Ovary (tissue), 3 donors: ENCODE results near the gene DRC1.

Source experiments
- EP300 ChIP-seq: sonication (generic); formaldehyde crosslinking; IDR thresholded peaks from one replicate; pipeline ENCODE4 v1.6.1; 2017; ENCODE audit warnings: antibody characterized with exemption
- POLR2A ChIP-seq: fragments of 450-650 bp; IDR thresholded peaks from one replicate; pipeline ENCODE4 v1.6.1; 2017; ENCODE audit warnings: antibody characterized with exemption, mild to moderate bottlenecking, moderate library complexity
- TF ChIP-seq, protein P1 (sequence below), 3 donors: fragments of 450-650 bp in 2 of 3; fragments of 200-600 bp in 1 of 3; IDR thresholded peaks; one replicate each; pipeline versions ENCODE4 v1.5.1 to v1.8.0; 2016 to 2022; ENCODE audit warnings: antibody characterized with exemption in 3 of 3, mild to moderate bottlenecking in 1 of 3
- donor health status: DM: no; HTN: no; CAD: no.

DNA sequence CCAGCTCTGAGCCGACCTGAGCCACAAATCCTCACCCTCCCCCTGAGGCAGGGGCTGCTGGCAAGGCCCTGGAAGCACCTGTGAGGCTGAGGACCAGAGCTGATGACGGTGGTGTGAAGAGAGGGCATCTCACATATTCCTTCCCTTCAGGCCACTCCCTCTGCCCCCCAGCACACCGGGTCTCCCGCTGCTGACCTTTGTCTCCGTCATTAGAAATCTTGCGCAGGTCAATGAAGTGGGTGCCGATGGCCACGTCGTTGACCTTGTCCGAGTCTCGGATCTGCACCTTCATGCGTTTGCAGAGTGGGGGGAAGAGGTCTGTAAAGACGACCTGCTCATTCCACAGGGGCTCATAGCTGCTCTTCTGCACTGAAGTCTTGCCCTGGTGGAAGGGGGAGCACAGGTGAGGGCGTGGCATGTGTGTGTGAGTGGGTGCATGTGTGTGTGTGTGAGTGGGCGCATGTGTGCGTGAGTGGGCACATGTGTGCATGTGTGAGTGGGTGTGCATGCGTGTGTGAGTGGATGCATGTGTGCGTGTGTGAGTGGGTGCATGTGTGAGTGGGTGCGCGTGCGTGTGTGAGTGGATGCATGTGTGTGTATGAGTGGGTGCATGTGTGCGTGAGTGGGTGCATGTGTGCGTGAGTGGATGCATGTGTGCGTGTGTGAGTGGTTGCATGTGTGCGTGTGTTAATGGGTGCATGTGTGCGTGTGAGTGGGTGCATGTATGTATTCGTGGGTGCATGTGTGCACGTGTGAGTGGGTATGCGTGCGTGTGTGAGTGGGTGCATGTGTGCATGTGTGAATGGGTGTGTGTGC is 80.7 kb downstream of the DRC1 start:
- TF ChIP-seq, protein P1, sequence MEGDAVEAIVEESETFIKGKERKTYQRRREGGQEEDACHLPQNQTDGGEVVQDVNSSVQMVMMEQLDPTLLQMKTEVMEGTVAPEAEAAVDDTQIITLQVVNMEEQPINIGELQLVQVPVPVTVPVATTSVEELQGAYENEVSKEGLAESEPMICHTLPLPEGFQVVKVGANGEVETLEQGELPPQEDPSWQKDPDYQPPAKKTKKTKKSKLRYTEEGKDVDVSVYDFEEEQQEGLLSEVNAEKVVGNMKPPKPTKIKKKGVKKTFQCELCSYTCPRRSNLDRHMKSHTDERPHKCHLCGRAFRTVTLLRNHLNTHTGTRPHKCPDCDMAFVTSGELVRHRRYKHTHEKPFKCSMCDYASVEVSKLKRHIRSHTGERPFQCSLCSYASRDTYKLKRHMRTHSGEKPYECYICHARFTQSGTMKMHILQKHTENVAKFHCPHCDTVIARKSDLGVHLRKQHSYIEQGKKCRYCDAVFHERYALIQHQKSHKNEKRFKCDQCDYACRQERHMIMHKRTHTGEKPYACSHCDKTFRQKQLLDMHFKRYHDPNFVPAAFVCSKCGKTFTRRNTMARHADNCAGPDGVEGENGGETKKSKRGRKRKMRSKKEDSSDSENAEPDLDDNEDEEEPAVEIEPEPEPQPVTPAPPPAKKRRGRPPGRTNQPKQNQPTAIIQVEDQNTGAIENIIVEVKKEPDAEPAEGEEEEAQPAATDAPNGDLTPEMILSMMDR (IDR thresholded peaks at IDR 0.05) = no peak
- no peak for TF ChIP-seq POLR2A
- no peak for TF ChIP-seq EP300
